Measurements from ENCODE around the gene TCEA2.

GRCh38 chr20:64052326-64052722, 10.7 kb upstream of the TCEA2 start:
- no peak for TF ChIP-seq CTCF (IDR thresholded peaks at IDR 0.05)
- no peak for TF ChIP-seq EZH2phosphoT487 (IDR thresholded peaks at IDR 0.05)
- no peak for TF ChIP-seq EZH2 (IDR thresholded peaks at IDR 0.05)

Measured in neural progenitor cell (in vitro differentiated cells).